HG03060 (cell line): Measurements from ENCODE around the gene BMERB1.
"Not testable (repeated sequence)": the region's sequence is repeated elsewhere in the genome, so short reads cannot be mapped to it uniquely, and the experiment has no call there.

Experiments used
- ATAC-seq: cut with Tn5 transposase; IDR thresholded peaks from one replicate; pipeline ENCODE4 v1.9.1; 2021; ENCODE audit warnings: low read depth, moderate number of reproducible peaks; ENCODE audit not compliant: unreplicated experiment

The BMERB1 gene

DNA sequence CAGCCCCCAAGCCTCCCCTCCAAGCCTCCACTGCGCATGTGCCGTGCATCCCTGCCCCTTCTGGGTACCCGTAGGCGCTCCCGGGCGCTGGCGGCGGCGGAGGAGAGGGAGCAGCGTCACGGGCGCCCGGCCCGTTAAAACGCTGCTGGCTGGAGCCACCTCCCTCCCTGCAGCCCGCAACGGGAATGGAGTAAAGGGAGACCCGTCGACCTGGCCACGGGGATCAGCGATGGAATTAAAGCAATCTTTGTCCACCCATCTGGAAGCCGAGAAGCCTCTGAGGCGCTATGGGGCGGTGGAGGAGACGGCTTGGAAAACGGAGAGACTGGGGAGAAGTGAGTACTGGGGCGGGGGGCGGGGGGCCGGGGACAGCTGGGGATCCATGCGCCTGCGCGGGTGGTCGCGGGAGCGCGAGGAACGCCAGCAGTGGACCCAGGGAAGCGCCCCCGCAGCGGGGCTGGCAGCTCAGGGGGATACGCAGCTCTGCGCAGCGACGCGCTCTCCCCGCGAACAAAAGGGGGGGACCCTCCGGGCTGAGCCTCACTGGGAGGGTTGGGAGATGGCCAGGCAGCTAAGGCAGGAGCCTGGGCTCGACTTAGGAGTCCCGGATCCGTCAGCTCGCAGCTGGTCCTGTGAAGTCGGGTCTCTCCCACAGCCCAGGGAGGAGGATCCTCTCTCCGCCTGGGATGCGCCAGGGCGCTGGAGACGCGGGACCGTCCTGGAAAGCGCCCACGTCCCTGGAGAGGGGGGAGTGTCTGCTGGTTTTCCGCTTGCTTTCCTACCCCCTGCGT lies at the start of gene BMERB1:
TSS of gene BMERB1 (plus strand) at position 164 of the 791 bp plus-strand sequence. CDS start at position 230, 66 bp downstream.
- ATAC-seq = no peak

DNA sequence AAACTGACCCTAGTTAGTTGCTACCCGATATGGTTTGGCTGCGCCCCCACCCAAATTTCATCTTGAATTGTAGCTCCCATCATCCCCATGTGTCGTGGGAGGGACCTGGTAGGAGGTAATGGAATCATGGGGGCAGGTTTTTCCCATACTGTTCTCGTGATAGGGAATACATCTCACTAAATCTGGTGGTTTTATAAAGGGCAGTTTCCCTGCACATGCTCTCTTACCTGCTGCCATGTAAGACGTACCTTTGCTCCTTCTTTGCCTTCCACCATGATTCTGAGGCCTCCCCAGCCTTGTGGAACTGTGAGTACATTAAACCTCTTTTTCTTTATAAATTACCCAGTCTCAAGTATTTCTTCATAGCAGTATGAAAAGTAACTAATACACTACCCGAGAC lies 46.3 kb upstream of the BMERB1 start:
- not testable (repeated sequence) for ATAC-seq

- not testable (repeated sequence) for ATAC-seq
Measured at GRCh38 chr16:15389916-15390315, 44.5 kb upstream of the BMERB1 start.

DNA sequence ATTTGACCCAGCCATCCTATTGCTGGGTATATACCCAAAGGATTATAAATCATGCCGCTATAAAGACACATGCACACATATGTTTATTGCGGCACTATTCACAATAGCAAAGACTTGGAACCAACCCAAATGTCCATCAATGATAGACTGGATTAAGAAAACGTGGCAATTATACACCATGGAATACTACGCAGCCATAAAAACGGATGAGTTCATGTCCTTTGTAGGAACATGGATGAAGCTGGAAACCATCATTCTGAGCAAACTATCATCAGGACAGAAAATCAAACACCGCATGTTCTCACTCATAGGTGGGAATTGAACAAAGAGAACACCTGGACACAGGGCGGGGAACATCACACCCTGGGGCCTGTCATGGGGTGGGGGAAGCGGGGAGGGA lies 41.4 kb upstream of the BMERB1 start:
- ATAC-seq = not testable (repeated sequence)

- not testable (repeated sequence) for ATAC-seq
Measured at GRCh38 chr16:15395631-15396508, 38.5 kb upstream of the BMERB1 start, which contains the start of gene MPV17L. TSS of gene MPV17L (plus strand) at chr16:15395754. CDS start at chr16:15395898, 144 bp downstream.

GRCh38 chr16:15396509-15396829 lies 37.9 kb upstream of the BMERB1 start:
- not testable (repeated sequence) for ATAC-seq

DNA sequence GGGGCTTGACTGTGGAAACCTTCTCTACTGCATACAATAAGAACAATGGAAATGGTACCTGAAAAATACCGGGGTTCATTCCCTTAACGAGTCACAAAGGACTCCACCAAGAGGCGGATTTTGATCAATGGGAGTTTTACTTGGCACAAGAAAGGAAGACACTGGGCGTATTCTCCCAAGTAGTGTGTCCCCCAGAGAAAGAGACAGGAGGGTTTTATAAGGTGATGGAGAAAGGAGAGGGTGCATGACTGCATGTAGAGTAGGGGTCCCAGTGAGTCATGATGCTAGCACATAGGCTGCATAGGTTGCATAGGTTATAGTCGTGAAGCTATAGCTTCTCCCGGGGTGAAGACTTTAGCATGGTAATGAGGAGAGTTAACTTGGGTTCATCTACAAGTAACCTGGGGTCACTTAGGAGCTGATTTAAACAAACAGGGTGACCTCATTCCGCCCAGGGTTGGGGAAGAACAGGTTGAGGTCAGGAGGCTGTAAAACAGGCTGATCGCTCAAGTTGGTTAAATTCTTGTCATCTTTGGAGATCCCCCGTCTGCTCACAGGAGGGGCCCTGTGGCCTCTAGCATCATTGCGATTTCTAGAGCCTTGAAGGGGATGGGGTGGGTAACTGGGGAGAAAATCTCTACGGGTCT lies 37.3 kb upstream of the BMERB1 start:
- ATAC-seq = no peak

- ATAC-seq = no peak
Measured at GRCh38 chr16:15398618-15399316, 35.6 kb upstream of the BMERB1 start.

DNA sequence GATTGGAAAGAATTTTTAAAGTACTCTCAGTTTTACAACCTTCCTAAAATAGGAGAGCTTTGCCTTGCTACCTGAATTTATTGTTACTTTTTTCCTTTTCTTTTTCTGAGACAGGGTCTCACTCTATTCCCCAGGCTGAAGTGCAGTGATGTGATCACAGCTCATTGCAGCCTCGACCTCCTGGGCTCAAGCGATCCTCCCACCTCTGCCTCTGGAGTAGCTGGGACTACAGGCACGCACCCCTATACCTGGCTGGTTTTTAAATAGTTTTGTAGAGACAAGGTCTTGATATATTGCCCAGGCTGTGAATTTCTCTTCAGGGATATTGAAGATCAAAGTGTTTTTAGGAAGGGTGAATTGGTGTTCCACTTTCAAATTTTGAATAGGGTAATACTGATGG lies 35.1 kb upstream of the BMERB1 start:
- no peak for ATAC-seq

GRCh38 chr16:15400314-15400713 lies 34.1 kb upstream of the BMERB1 start:
- ATAC-seq = not testable (repeated sequence)

DNA sequence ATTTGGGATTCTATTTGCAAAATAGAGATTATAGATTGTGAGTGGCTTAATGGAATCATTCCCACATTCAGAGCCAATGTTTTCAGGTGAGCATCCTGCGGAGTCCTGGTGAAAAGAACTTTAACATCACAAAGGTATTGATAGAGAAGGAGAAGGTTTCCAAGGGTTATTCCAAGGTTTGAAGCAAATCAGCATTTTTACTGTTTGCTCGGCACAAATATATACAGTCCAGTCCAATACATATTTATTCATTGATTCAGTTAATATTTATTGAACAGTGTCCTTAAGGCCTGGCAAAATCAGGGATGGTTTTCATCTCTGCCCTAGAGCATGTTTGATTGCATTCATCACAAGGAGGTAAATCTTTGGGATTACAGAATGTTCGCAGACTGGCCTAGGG lies 32.4 kb upstream of the BMERB1 start:
- no peak for ATAC-seq

DNA sequence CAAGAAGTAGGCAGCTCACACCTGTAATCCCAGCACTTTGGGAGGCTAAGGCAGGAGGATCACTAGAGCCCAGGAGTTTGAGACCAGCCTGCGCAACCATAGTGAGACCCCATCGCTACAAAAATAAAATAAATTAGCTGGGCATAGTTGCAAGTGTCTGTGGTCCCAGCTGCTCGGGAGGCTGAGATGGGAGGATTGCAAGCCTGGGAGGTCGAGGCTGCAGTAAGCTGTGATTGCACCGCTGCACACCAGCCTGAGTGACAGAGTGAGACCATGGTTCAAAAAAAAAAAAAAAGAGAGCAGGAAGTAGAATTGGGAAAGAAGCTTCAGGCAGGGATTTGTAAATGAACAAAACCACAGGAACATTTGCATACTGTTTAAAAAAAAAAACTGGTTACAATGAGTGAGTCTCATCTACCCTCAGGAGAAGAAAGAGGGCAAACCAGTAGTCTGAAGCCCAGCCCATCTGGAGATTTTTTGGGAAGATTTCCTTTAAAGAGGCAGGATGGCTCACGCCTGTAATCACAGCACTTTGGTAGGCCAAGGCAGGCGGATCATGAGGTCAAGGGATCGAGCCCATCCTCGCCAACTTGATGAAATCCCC lies 30.9 kb upstream of the BMERB1 start:
- ATAC-seq = no peak

- ATAC-seq = not testable (repeated sequence)
Measured at GRCh38 chr16:15404091-15404490, 30.3 kb upstream of the BMERB1 start.

DNA sequence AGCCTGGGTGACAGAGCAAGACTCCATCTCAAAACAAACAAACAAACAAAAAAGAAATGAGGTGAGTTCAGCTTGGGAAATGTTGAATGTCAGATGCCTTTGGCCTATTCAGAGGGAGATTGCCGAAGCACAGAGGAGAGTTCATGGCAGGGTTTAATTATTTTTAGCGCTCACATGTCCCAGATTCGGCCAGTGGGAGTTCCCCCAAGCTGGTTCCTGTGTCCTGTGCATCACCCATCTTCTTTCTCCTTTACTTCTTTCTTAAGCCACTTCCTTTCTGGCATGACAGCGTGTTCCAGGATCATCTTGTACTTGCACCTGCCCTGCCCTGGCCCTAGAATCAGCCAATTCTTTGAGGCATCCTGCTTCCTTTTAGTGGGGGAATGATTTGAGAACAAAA lies 29.6 kb upstream of the BMERB1 start:
- ATAC-seq = no peak

- ATAC-seq = not testable (repeated sequence)
Measured at GRCh38 chr16:15407756-15408155, 26.6 kb upstream of the BMERB1 start.

DNA sequence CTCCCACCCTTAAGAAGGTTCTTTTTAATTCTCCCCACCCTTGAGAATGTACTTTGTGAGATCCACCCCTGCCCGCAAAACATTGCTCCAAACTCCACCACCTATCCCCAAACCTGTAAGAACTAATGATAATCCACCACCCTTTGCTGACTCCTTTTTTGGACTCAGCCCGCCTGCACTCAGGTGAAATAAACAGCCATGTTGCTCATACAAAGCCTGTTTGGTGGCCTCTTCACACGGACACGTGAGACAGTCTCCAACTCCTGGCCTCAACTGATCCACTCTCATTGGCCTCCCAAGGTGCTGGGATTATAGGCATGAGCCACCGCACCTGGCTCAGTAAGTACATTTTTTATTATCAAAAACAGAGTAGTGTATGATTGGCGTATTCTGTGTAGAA lies 24.9 kb upstream of the BMERB1 start:
- ATAC-seq = not testable (repeated sequence)

DNA sequence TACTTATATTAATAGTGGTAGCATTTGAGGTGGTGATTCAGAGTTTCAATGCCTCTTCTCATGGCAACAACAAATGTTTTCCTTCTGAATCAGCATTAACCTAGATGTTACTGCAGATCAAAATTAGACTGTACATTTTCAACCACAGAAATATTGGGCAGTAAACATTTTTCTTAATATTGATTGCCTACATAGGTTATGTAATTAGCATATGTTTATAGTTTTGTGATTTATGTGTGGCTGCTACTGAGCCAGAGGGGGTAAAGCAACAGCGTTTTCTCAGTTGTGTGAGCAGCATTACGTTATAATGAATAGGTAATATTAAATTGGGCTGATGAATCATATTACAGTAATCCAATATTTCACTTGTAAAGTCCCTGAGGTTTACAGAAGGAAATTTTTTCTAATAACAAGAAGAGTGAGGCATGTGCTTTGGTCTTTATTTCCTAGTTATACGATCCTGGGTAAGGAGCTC lies 18.8 kb upstream of the BMERB1 start:
- ATAC-seq = no peak

GRCh38 chr16:15417197-15417596 lies 17.2 kb upstream of the BMERB1 start:
- ATAC-seq = no peak

DNA sequence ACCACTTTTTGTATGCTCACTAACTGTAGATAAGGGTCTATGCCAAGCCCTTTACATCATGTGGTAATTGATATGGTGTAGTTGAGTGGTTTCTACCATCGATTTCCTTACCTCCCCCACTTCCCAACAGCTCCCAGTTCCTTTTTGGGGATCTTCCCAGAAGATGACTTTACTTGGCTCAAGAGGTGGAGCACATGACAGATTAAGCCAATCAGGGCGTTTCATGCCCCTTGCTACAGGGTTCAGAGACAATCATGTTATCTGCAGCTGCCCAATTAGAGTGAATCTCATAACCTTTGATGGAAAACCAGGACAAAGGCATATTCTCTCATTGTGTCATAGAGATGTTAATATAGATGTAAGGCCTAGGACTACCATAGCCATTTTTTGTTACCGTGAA lies 16.2 kb upstream of the BMERB1 start:
- no peak for ATAC-seq

DNA sequence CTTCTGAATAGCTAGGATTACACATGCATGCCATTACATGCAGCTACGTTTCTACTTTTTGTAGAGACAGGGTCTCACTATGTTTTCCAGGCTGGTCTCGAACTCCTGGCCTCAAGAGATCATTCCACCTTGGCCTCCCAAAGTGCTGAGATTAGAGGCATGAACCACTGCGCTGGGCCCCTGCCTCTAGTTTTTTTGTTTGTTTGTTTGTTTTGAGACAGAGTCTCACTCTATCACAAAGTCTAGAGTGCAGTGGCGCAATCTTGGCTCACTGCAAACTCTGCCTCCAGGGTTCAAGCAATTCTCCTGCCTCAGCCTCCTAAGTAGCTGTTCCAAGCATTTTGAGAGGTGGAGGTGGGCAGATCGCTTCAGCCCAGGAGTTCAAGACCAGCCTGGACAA lies 12.7 kb upstream of the BMERB1 start:
- not testable (repeated sequence) for ATAC-seq
